ENCODE measurements around the gene SYNGAP1. TPM values are rescaled to one million over a fixed set of nuclear protein-coding genes. Genes with fewer than 3 reads are reported as not detected.

SYNGAP1 gene
- total and polyA plus RNA-seq, 2 of the 8 experiments (the other 6 are each of a cell fraction or from before 2014, with no cell fraction given), result 31.0 to 101 TPM

- POLR2A ChIA-PET (ENCODE audit: partially characterized antibody), result interaction anchor here (0.8 to 14.8 kb wide), 4 partner anchors 10 to 68 kb away, joined by 3 to 381 read pairs (median 29); partner anchors contain the start of gene ZBTB9
- 85% methylated on average over 3 of the region's 8 CpGs; no CpG with 5 or more reads in 1 of the 2 experiments for WGBS, 2 experiments (ENCODE audit: extremely low coverage in 1 of 2, insufficient coverage in 1 of 2, insufficient read length in 1 of 2, insufficient replicate concordance in 2 of 2, low coverage in 1 of 2, low lambda C conversion rate in 2 of 2, missing lambda C conversion rate in 1 of 2)
- Histone ChIP-seq H2AFZ (ENCODE audit: low read length) (no peak overlapping the region), H3K4me1 (replicated peaks in 1 of 4; ENCODE audit: control insufficient read depth in 3 of 4, insufficient read depth in 4 of 4, low read length in 3 of 4) (no peaks in the 10 kb centered on the region; a peak in 1 of 7 replicates), H3K56ac (replicated peaks; ENCODE audit: insufficient read length, low read depth, low read length) (no peak overlapping the region), H3K23ac (ENCODE audit: insufficient read length) (no peak overlapping the region), H4K5ac (ENCODE audit: insufficient read length, low read depth, low read length) (no peak overlapping the region), H3K23me2 (ENCODE audit: low read depth, low read length) (no peaks in the 10 kb centered on the region), H3K9me3 (ENCODE audit: insufficient read depth in 2 of 2, low read depth in 1 of 2, low read length in 1 of 2) (no peaks in the 10 kb centered on the region), H3K79me1 (ENCODE audit: low read depth, low read length) (0 out of 2 replicates have a peak, but pooled peaks cover 2% of the 10 kb centered on the region), H2BK5ac (ENCODE audit: low read depth, low read length) (no peak overlapping the region), H2BK15ac (ENCODE audit: low read length) (no peak overlapping the region), H3K27me3 (replicated peaks in 1 of 4; ENCODE audit: control insufficient read depth in 3 of 4, extremely low read depth in 1 of 4, insufficient read depth in 3 of 4, low read length in 3 of 4) (no peaks in the 10 kb centered on the region), H2AK5ac (ENCODE audit: low read depth, low read length) (no peak overlapping the region), H2BK12ac (ENCODE audit: low read depth, low read length) (no peak overlapping the region), H4K20me1 (replicated peaks in 1 of 2; ENCODE audit: control insufficient read depth in 1 of 2, insufficient read depth in 2 of 2, low read length in 2 of 2) (peaks cover 8 to 36% of the 10 kb centered on the region in 2 experiments), H3K27ac (ENCODE audit: low read depth, low read length) (no peak overlapping the region), H3K9ac (replicated peaks in 1 of 4; ENCODE audit: extremely low read depth in 1 of 4, low read depth in 3 of 4, low read length in 3 of 4) (no peak overlapping the region), H3K4me2 (ENCODE audit: insufficient read depth in 1 of 2, low read depth in 2 of 2, low read length in 2 of 2) (no peak overlapping the region), H3K4me3 (ENCODE audit: extremely low read depth in 1 of 4, insufficient read depth in 2 of 4, low read depth in 3 of 4, low read length in 4 of 4) (no peak overlapping the region), H3K18ac (ENCODE audit: extremely low read depth, low read length) (no peak overlapping the region), H3K79me2 (ENCODE audit: control insufficient read depth in 1 of 2, insufficient read depth in 2 of 2, low read length in 2 of 2) (peaks cover 0 to 5% of the 10 kb centered on the region in 2 experiments; a peak in 1 of 4 replicates), H4K91ac (replicated peaks; ENCODE audit: insufficient read length, low read length) (no peak overlapping the region), H3K36me3 (ENCODE audit: control insufficient read depth in 2 of 4, insufficient read depth in 4 of 4, low read length in 3 of 4) (peaks cover 46 to 96% (median 84%) of the 10 kb centered on the region in 4 experiments), H2BK20ac (ENCODE audit: low read length) (no peak overlapping the region), H3K14ac (ENCODE audit: insufficient read length) (no peak overlapping the region), H3K4ac (replicated peaks; ENCODE audit: insufficient read length, low read depth, low read length) (no peak overlapping the region), H4K8ac (ENCODE audit: extremely low read depth, insufficient read depth, low read length) (no peak overlapping the region; the same call in 1 of the 2 replicates), H2BK120ac (replicated peaks; ENCODE audit: low read depth, low read length) (no peak overlapping the region)
- no peak for FAIRE-seq
- TF ChIP-seq CTCF (IDR thresholded peaks at IDR 0.05; ENCODE audit: control extremely low read depth in 1 of 3, insufficient read depth in 1 of 3, low read depth in 1 of 3, low read length in 3 of 3) (no peak), SP2 (IDR thresholded peaks at IDR 0.05; ENCODE audit: low read length) (no peak), CBX8 (IDR thresholded peaks at IDR 0.05; ENCODE audit: borderline replicate concordance, low read depth, low read length) (no peak), CHD1 (IDR thresholded peaks at IDR 0.05; ENCODE audit: low read depth, low read length) (no peak), RAD21 (IDR thresholded peaks at IDR 0.05 in 1 of 2, conservative IDR thresholded peaks at IDR 0.05 in 1 of 2; ENCODE audit: low read depth in 2 of 2, low read length in 2 of 2) (no peak)
- CTCF ChIA-PET (ENCODE audit: partially characterized antibody), result interaction anchor here (0.8 to 4.7 kb wide), 4 partner anchors 8 to 15 kb away, joined by 3 to 22 read pairs (median 10); no protein-coding TSS in a partner anchor
- DNase-seq (ENCODE audit: low read depth in 1 of 2, low spot score in 2 of 2), result no peak
Measured at GRCh38 chr6:33442283-33442682, 22.4 kb downstream of the SYNGAP1 start.
